NCI-H1048 (cell line): ENCODE results near the gene TACC3.

Source experiments
- DNase-seq: peaks from one replicate; lab custom pipeline; 2025; lab: John Stamatoyannopoulos, UW

The TACC3 gene

GRCh38 chr4:1760521-1761071 is 39.3 kb downstream of the TACC3 start:
- no peak for DNase-seq

- no peak for DNase-seq
These were observed 39.9 kb downstream of the TACC3 start for GRCh38 chr4:1761130-1761689.

- no peak for DNase-seq
These were observed 41.1 kb downstream of the TACC3 start for GRCh38 chr4:1762264-1763010.

- no peak for DNase-seq
These were observed 41.8 kb downstream of the TACC3 start for GRCh38 chr4:1763070-1763549.

- DNase-seq = no peak
These were observed 42.3 kb downstream of the TACC3 start for GRCh38 chr4:1763550-1764080.

GRCh38 chr4:1764670-1765069 is 43.3 kb downstream of the TACC3 start:
- DNase-seq = no peak

- no peak for DNase-seq
These were observed 44.2 kb downstream of the TACC3 start for GRCh38 chr4:1765409-1766072.

- no peak for DNase-seq
These were observed 45.1 kb downstream of the TACC3 start for GRCh38 chr4:1766106-1767060.

GRCh38 chr4:1767061-1767769 is 45.9 kb downstream of the TACC3 start:
- no peak for DNase-seq

GRCh38 chr4:1767770-1768366 is 46.5 kb downstream of the TACC3 start:
- no peak for DNase-seq

- DNase-seq = no peak
These were observed 47.2 kb downstream of the TACC3 start for GRCh38 chr4:1768367-1769034.

GRCh38 chr4:1769692-1770091 is 48.4 kb downstream of the TACC3 start:
- no peak for DNase-seq

- DNase-seq = no peak
These were observed 48.9 kb downstream of the TACC3 start for GRCh38 chr4:1770245-1770644.

GRCh38 chr4:1770791-1771231 is 49.5 kb downstream of the TACC3 start:
- DNase-seq = no peak

GRCh38 chr4:1771555-1772305 is 50.4 kb downstream of the TACC3 start:
- no peak for DNase-seq

GRCh38 chr4:1772853-1773538 is 51.7 kb downstream of the TACC3 start:
- no peak for DNase-seq

- no peak for DNase-seq
These were observed 52.4 kb downstream of the TACC3 start for GRCh38 chr4:1773754-1774153.

GRCh38 chr4:1775731-1776500 is 54.6 kb downstream of the TACC3 start:
- DNase-seq = no peak
